IMR-90 (cell line): ENCODE data around the gene RBM45.

ENCODE experiments used
- BHLHE40 ChIP-seq: fragments of 150-350 bp; IDR thresholded peaks from 2 replicates; pipeline ENCODE4 v1.6.1; 2016; ENCODE audit warnings: mild to moderate bottlenecking, low read depth, low read length
- CEBPB ChIP-seq: IDR thresholded peaks from 2 replicates; pipeline ENCODE4 v1.6.1; 2012; ENCODE audit warnings: low read depth, low read length, improper control_type of control experiment
- CTCF ChIP-seq: conservative IDR thresholded peaks from 2 replicates; pipeline ENCODE4 v1.5.1; 2012; ENCODE audit warnings: mild to moderate bottlenecking, low read depth, low read length, improper control_type of control experiment
- MAFK ChIP-seq: IDR thresholded peaks from 2 replicates; pipeline ENCODE4 v1.6.1; 2012; ENCODE audit warnings: low read depth, low read length, improper control_type of control experiment
- MAZ ChIP-seq: IDR thresholded peaks from 2 replicates; pipeline ENCODE4 v1.6.1; 2012; ENCODE audit warnings: low read depth, mild to moderate bottlenecking, low read length, improper control_type of control experiment, moderate library complexity, borderline replicate concordance
- MXI1 ChIP-seq: IDR thresholded peaks from 2 replicates; pipeline ENCODE4 v1.6.1; 2012; ENCODE audit warnings: low read depth, mild to moderate bottlenecking, low read length, moderate library complexity, borderline replicate concordance
- NFE2L2 ChIP-seq: fragments of 150-350 bp; IDR thresholded peaks from 2 replicates; pipeline ENCODE4 v1.6.1; 2016; ENCODE audit warnings: low read depth, mild to moderate bottlenecking, low read length
- POLR2A ChIP-seq: IDR thresholded peaks from 2 replicates; pipeline ENCODE4 v1.6.1; 2012; ENCODE audit warnings: mild to moderate bottlenecking, low read depth, low read length
- RAD21 ChIP-seq: IDR thresholded peaks from 2 replicates; pipeline ENCODE4 v1.6.1; 2012; ENCODE audit warnings: low read length, improper control_type of control experiment
- RFX5 ChIP-seq: IDR thresholded peaks from 2 replicates; pipeline ENCODE4 v1.8.0; 2012; ENCODE audit warnings: low read depth, mild to moderate bottlenecking, low read length, moderate library complexity
- SMC3 ChIP-seq: fragments of 150-350 bp; IDR thresholded peaks from 2 replicates; pipeline ENCODE4 v1.6.1; 2016; ENCODE audit warnings: low read depth, mild to moderate bottlenecking, antibody characterized with exemption, low read length, moderate library complexity
- TF ChIP-seq, protein P1 (sequence below): fragments of 150-350 bp; IDR thresholded peaks from 2 replicates; pipeline ENCODE4 v1.6.1; 2016; ENCODE audit warnings: low read depth, mild to moderate bottlenecking, low read length, moderate library complexity, borderline replicate concordance
- TF ChIP-seq, protein P2 (sequence below): fragments of 150-350 bp; IDR thresholded peaks from 2 replicates; pipeline ENCODE4 v1.6.1; 2017; ENCODE audit warnings: mild to moderate bottlenecking, antibody characterized with exemption, low read length, low read depth

DNA sequence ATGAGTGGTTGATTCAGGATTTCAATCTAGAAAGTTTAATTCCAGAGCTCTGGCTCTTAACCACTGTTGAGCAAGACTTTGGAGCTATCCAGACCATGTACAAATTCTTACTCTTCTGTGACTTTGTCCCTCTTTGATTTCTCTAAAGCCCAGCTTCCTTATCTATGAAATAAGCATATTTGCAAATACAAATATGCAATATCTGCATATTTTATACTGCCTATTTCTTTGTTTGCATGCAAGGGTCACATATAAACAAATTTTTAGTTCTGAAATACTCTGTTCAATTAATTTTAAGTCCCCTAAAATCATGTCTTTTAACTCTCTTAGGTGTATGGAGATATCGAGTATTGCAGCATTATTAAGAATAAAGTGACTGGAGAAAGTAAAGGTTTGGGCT, 5.5 kb downstream of the RBM45 start:
- TF ChIP-seq CTCF (no peak), SMC3 (no peak), MAFK (0 out of 2 replicates have a peak, but pooled peaks have one; percentile 36), POLR2A (no peak), RAD21 (no peak), MXI1 (no peak), NFE2L2 (no peak), CEBPB (no peak), RFX5 (no peak), MAZ (no peak), BHLHE40 (no peak)
- TF ChIP-seq, protein P1, sequence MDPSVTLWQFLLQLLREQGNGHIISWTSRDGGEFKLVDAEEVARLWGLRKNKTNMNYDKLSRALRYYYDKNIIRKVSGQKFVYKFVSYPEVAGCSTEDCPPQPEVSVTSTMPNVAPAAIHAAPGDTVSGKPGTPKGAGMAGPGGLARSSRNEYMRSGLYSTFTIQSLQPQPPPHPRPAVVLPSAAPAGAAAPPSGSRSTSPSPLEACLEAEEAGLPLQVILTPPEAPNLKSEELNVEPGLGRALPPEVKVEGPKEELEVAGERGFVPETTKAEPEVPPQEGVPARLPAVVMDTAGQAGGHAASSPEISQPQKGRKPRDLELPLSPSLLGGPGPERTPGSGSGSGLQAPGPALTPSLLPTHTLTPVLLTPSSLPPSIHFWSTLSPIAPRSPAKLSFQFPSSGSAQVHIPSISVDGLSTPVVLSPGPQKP: no peak
- TF ChIP-seq, protein P2, sequence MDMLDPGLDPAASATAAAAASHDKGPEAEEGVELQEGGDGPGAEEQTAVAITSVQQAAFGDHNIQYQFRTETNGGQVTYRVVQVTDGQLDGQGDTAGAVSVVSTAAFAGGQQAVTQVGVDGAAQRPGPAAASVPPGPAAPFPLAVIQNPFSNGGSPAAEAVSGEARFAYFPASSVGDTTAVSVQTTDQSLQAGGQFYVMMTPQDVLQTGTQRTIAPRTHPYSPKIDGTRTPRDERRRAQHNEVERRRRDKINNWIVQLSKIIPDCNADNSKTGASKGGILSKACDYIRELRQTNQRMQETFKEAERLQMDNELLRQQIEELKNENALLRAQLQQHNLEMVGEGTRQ: no peak
